Mammary epithelial cell (primary cell): ENCODE results near the gene HMGN4.

ENCODE experiments used
- CTCF ChIP-seq, 2 donors: IDR thresholded peaks in 1 of 2; conservative IDR thresholded peaks in 1 of 2; 2 replicates each; pipeline ENCODE4 v1.5.1; 2011 to 2012; ENCODE audit warnings: inconsistent platforms in 2 of 2, low read length in 2 of 2, mild to moderate bottlenecking in 2 of 2, control low read depth in 1 of 2, low read depth in 1 of 2; ENCODE audit not compliant: insufficient read depth in 1 of 2; ENCODE audit errors: extremely low read depth in 1 of 2
- EZH2 ChIP-seq: IDR thresholded peaks from 2 replicates; pipeline ENCODE4 v1.6.1; 2012; ENCODE audit warnings: low read length, inconsistent platforms, borderline replicate concordance

- TF ChIP-seq CTCF (conservative IDR thresholded peaks at IDR 0.05 in 1 of 2, IDR thresholded peaks at IDR 0.05 in 1 of 2; ENCODE audit: extremely low read depth in 1 of 2, insufficient read depth in 1 of 2, low read depth in 1 of 2, low read length in 2 of 2): no peak
- no peak for TF ChIP-seq EZH2
Measured at GRCh38 chr6:26588965-26589364, 50.8 kb downstream of the HMGN4 start.
